ENCODE data around the gene MED20. TPM values are rescaled to one million over a fixed set of nuclear protein-coding genes. Genes with fewer than 3 reads are reported as not detected.

Gene MED20
- polyA plus RNA-seq, 1 of the 3 experiments (the other 2 are of a cell fraction), result 25.1 TPM

Small RNA genes lying within 50 kb of the gene (small RNA-seq; reads per million reads assigned to genes)
- gene RF00019, result 0 reads per million in 7 experiments

Other genes with a start within 250 kb of the MED20 start
- gene TFEB, start 185.5 kb downstream of the MED20 start, polyA plus RNA-seq (2012; rRNA removed), result 6.2 and 6.7 TPM in 2 replicates
- gene PGC, start 173.7 kb downstream of the MED20 start, polyA plus RNA-seq (2012; rRNA removed), result not detected in 2 replicates
- 7.5 and 8.6 TPM in 2 replicates for gene FRS3, start 141.2 kb downstream of the MED20 start, polyA plus RNA-seq (2012; rRNA removed)
- 3.9 and 5.0 TPM in 2 replicates for gene PRICKLE4, start 140.4 kb downstream of the MED20 start, polyA plus RNA-seq (2012; rRNA removed)
- gene TOMM6, start 133.4 kb downstream of the MED20 start, polyA plus RNA-seq (2012; rRNA removed), result 493 and 565 TPM in 2 replicates
- 2.4 and 3.7 TPM in 2 replicates for gene USP49, start 25.8 kb downstream of the MED20 start, polyA plus RNA-seq (2012; rRNA removed)
- gene BYSL, start 360 bp upstream of the MED20 start, polyA plus RNA-seq (2012; rRNA removed), result 31.1 and 56.0 TPM in 2 replicates
- 22.4 and 26.6 TPM in 2 replicates for gene CCND3, start 20.7 kb upstream of the MED20 start, polyA plus RNA-seq (2012; rRNA removed)
- 21.7 and 27.8 TPM in 2 replicates for gene TAF8, start 129.4 kb upstream of the MED20 start, polyA plus RNA-seq (2012; rRNA removed)
- gene C6orf132, start 221.5 kb upstream of the MED20 start, polyA plus RNA-seq (2012; rRNA removed), result not detected in 2 replicates

Data from SK-N-SH (cell line).